Kidney (tissue), 14 donors: ENCODE data around the gene OR51L1. TPM values are rescaled to one million over a fixed set of nuclear protein-coding genes. Genes with fewer than 3 reads are reported as not detected.
A peak's percentile ranks its signal among the peaks of the same experiment; 100 is the strongest.

ENCODE experiments used
- DNase-seq, 5 donors: peaks; one replicate each; pipeline ENCODE4 v3.0.0-alpha.2; 2013 to 2020
- FAIRE-seq: peaks from 2 replicates; lab custom pipeline; 2012; peaks lifted over from hg19 to GRCh38; lab: Jason Lieb, UNC
- H3K27ac ChIP-seq, 2 donors: one replicate each; pipeline ENCODE4 v1.7.0; 2013; ENCODE audit warnings: low read depth in 2 of 2, low read length in 2 of 2, inconsistent platforms in 1 of 2
- H3K27me3 ChIP-seq: one replicate; pipeline ENCODE4 v1.7.1; 2013; ENCODE audit warnings: low read length, inconsistent platforms; ENCODE audit not compliant: control insufficient read depth, insufficient read depth
- H3K36me3 ChIP-seq, 3 donors: one replicate each; pipeline versions ENCODE4 v1.7.0 to v1.7.1; 2013; ENCODE audit warnings: low read length in 3 of 3, control low read depth in 1 of 3, inconsistent platforms in 1 of 3; ENCODE audit not compliant: insufficient read depth in 3 of 3, control insufficient read depth in 2 of 3
- H3K4me1 ChIP-seq, 3 donors: one replicate each; pipeline versions ENCODE4 v1.7.0 to v1.7.1; 2013; ENCODE audit warnings: low read length in 3 of 3, inconsistent platforms in 1 of 3, low read depth in 1 of 3; ENCODE audit not compliant: control insufficient read depth in 2 of 3, insufficient read depth in 2 of 3
- H3K4me3 ChIP-seq, 3 donors: one replicate each; pipeline versions ENCODE4 v1.7.0 to v1.8.1; 2013; ENCODE audit warnings: low read length in 3 of 3, control low read depth in 1 of 3, inconsistent platforms in 1 of 3
- H3K9ac ChIP-seq, 3 donors: one replicate each; pipeline versions ENCODE4 v1.7.0 to v1.7.1; 2013; ENCODE audit warnings: low read length in 3 of 3, control low read depth in 1 of 3, inconsistent platforms in 1 of 3
- H3K9me3 ChIP-seq, 3 donors: one replicate each; pipeline versions ENCODE4 v1.7.0 to v1.7.1; 2013; ENCODE audit warnings: low read length in 3 of 3, control low read depth in 1 of 3, inconsistent platforms in 1 of 3; ENCODE audit not compliant: control insufficient read depth in 2 of 3, insufficient read depth in 1 of 3
- intact Hi-C: fragments of 100-400 bp; cut with DNase I; formaldehyde crosslinking; loops from one replicate; pipeline ENCODE4 v1.11.1; 2022
- polyA plus RNA-seq: library from polyadenylated mRNA; stranded (reverse); fragments of 350-450 nt; fragmentation: Illumina TruSeq; extraction: RNeasy Lipid Tissue Mini Kit (QIAGEN cat#74804); gene quantifications from one replicate; pipeline ENCODE4 v1.2.3, GENCODE V29; 2014; ENCODE audit warnings: low read depth, low replicate concordance; ENCODE audit not compliant: insufficient read depth
- total RNA-seq: library from RNA; stranded (reverse); fragmentation: NEBNext Ultra II Directional; extraction: Animal tissue kit (Norgen Biotek cat#: 25700); gene quantifications from one replicate; pipeline ENCODE4 v1.2.1, GENCODE V29; 2021
- TF ChIP-seq, protein P1 (sequence below): IDR thresholded peaks from 3 replicates; pipeline ENCODE4 v1.5.1; 2012; ENCODE audit warnings: mild to moderate bottlenecking, moderate library complexity, borderline replicate concordance; ENCODE audit not compliant: insufficient read depth; ENCODE audit errors: extremely low read depth
- donor health status: control.
- donor health status: control.
- donor health status: control.
- donor health status: control.
- donor health status: control.
- donor health status: DM: yes; HTN: yes; CAD: no.
- donor health status: Normal renal cell carcinoma (clear cell type).

OR51L1 gene
- total and polyA plus RNA-seq, 2 donors from 2014 or later, result not detected

DNA sequence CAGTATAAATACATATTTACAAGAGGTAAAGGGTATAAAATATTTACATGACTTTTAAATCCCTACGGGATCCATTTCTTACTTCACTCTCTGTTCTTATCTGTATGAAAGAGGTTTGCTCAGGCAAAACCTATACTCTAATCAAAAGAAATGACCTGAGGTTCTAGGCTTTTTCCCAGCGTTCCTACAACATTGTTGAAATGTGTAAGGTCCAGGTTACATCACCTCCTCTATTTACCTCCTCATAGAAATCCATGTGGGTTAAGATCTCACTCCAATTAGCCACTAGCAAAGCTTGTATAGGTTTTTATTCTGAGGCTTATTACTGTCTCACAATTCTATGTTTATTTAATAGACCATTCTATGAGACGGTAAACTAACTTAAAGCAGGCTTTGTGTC is 12.0 kb upstream of the OR51L1 start:
- peaks cover 0 to 3% (median 0%) of the 10 kb centered on the region in 3 donors for H3K4me1 ChIP-seq
- FAIRE-seq (no peak), DNase-seq (no peak)
- no peaks in the 10 kb centered on the region for H3K9me3 ChIP-seq
- no peak overlapping the region for H3K9ac ChIP-seq
- TF ChIP-seq, protein P1, sequence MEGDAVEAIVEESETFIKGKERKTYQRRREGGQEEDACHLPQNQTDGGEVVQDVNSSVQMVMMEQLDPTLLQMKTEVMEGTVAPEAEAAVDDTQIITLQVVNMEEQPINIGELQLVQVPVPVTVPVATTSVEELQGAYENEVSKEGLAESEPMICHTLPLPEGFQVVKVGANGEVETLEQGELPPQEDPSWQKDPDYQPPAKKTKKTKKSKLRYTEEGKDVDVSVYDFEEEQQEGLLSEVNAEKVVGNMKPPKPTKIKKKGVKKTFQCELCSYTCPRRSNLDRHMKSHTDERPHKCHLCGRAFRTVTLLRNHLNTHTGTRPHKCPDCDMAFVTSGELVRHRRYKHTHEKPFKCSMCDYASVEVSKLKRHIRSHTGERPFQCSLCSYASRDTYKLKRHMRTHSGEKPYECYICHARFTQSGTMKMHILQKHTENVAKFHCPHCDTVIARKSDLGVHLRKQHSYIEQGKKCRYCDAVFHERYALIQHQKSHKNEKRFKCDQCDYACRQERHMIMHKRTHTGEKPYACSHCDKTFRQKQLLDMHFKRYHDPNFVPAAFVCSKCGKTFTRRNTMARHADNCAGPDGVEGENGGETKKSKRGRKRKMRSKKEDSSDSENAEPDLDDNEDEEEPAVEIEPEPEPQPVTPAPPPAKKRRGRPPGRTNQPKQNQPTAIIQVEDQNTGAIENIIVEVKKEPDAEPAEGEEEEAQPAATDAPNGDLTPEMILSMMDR, result no peak
- H3K27me3 ChIP-seq, result no peaks in the 10 kb centered on the region
- no peak overlapping the region for H3K27ac ChIP-seq
- H3K36me3 ChIP-seq, result no peaks in the 10 kb centered on the region
- intact Hi-C loops, result no loop called here
- no peak overlapping the region for H3K4me3 ChIP-seq

DNA sequence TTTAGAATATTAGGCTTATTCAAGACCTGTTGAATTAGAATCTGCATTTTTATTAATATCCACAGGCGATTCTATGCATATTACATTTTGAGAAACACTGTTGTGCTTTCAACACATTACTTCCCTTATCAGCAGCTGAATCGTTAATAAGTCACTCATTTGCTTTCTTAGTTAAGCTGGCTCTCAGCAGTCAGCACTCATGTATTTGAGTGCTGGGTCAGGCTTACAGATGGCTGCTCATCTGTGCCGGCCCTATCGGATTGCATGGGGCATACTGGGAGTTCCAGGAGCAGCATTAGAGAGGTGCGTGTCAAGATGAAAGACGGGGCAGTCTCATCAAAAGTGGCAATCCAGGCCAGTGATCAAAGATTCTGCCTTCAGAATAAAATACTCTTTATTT is 10.8 kb upstream of the OR51L1 start:
- Histone ChIP-seq H3K4me1 (peaks cover 0 to 3% (median 0%) of the 10 kb centered on the region in 3 donors), H3K9ac (no peak overlapping the region)
- FAIRE-seq, result no peak

GRCh38 chr11:4991060-4991459 is 3.6 kb upstream of the OR51L1 start:
- TF ChIP-seq, protein P1, result peak; percentile 15
- DNase-seq (no peak), FAIRE-seq (no peak)
- intact Hi-C loops, result no loop called here
- H3K4me1 ChIP-seq, result no peaks in the 10 kb centered on the region
- H3K9me3 ChIP-seq, result no peaks in the 10 kb centered on the region
- no peak overlapping the region for H3K4me3 ChIP-seq
- no peak overlapping the region for H3K9ac ChIP-seq
- H3K36me3 ChIP-seq, result no peaks in the 10 kb centered on the region
- no peaks in the 10 kb centered on the region for H3K27me3 ChIP-seq
- H3K27ac ChIP-seq, result no peak overlapping the region

More for the DNA sequence above, 10.8 kb upstream of the OR51L1 start:
- TF ChIP-seq, protein P1, result no peak
- intact Hi-C loops, result no loop called here
- H3K27ac ChIP-seq, result no peak overlapping the region
- H3K36me3 ChIP-seq, result no peaks in the 10 kb centered on the region
- no peaks in the 10 kb centered on the region for H3K9me3 ChIP-seq
- DNase-seq, result peak; percentile 37 to 93 (median 73)
- no peak overlapping the region for H3K4me3 ChIP-seq
- no peaks in the 10 kb centered on the region for H3K27me3 ChIP-seq
